GM12891 (cell line): ENCODE data around the gene DCLRE1B.

Experiments
- PAX5 ChIP-seq: IDR thresholded peaks from 2 replicates; pipeline ENCODE4 v1.6.1; 2011; ENCODE audit warnings: low read length, moderate library complexity, mild to moderate bottlenecking; ENCODE audit not compliant: insufficient read depth, severe bottlenecking
- POLR2A ChIP-seq: IDR thresholded peaks from 2 replicates; pipeline ENCODE4 v1.6.1; 2011; ENCODE audit warnings: low read depth, low read length, control low read depth
- POU2F2 ChIP-seq: IDR thresholded peaks from 2 replicates; pipeline ENCODE4 v1.6.1; 2011; ENCODE audit warnings: low read depth, mild to moderate bottlenecking, control low read depth, low read length, moderate library complexity

DNA sequence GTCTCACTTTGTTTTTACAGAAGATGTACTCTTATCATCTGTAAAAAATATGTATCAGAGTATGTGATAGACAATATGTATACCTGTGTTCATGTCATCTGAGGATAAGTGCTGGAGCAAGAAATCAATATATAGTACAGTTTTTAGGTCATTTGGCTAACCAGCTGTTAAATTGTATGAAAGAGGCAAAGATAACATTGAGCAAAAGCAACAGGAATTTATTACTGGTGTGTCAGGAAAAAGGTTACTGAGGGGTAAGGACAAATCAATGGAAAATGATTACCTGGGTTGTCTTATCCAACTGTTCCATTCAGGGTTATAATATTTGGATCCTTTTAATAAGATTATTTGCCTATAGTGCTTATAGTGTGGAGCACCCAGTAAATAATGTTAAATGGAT, 28.9 kb downstream of the DCLRE1B start:
- TF ChIP-seq PAX5 = no peak
- TF ChIP-seq POU2F2 = no peak
- TF ChIP-seq POLR2A = no peak
